H1 (cell line): ENCODE data around the gene ACSF3. TPM values are rescaled to one million over a fixed set of nuclear protein-coding genes. Genes with fewer than 3 reads are reported as not detected.

Experiments
- CTCF ChIA-PET: fragments of 300-600 bp; sonication (Branson Sonifier 250); formaldehyde crosslinking; loops from one replicate; lab custom pipeline; 2021; ENCODE audit not compliant: partially characterized antibody; lab: Charles Lee
- POLR2A ChIA-PET: fragments of 300-600 bp; sonication (Branson Sonifier 250); formaldehyde crosslinking; loops from one replicate; lab custom pipeline; 2021; ENCODE audit warnings: inconsistent platforms; ENCODE audit not compliant: partially characterized antibody; lab: Charles Lee
- DNase-seq, 2 experiments: peaks; one replicate each; pipeline versions ENCODE4 v3.0.0 to v3.0.0-alpha.2; 2010 to 2022; ENCODE audit warnings: low spot score in 2 of 2, low read depth in 1 of 2, mixed read lengths in 1 of 2
- FAIRE-seq: peaks from 2 replicates; lab custom pipeline; 2011; peaks lifted over from hg19 to GRCh38; lab: Jason Lieb, UNC
- H2AFZ ChIP-seq: 2 replicates; pipeline ENCODE4 v1.8.1; 2012; ENCODE audit warnings: low read length, inconsistent platforms
- H2AK5ac ChIP-seq: 2 replicates; pipeline ENCODE4 v1.6.1; 2013; ENCODE audit warnings: low read depth, low read length
- H2BK120ac ChIP-seq: replicated peaks from 2 replicates; pipeline ENCODE3; 2013; ENCODE audit warnings: low read depth, low read length, inconsistent platforms
- H2BK12ac ChIP-seq: 2 replicates; pipeline ENCODE4 v1.6.1; 2013; ENCODE audit warnings: low read depth, low read length
- H2BK15ac ChIP-seq: 2 replicates; pipeline ENCODE4 v1.6.1; 2013; ENCODE audit warnings: low read length
- H2BK20ac ChIP-seq: 2 replicates; pipeline ENCODE4 v1.6.1; 2013; ENCODE audit warnings: low read length
- H2BK5ac ChIP-seq: 2 replicates; pipeline ENCODE4 v1.6.1; 2013; ENCODE audit warnings: low read depth, low read length
- H3K14ac ChIP-seq: 2 replicates; pipeline ENCODE4 v1.6.1; 2013; ENCODE audit warnings: inconsistent platforms; ENCODE audit not compliant: insufficient read length
- H3K18ac ChIP-seq: 2 replicates; pipeline ENCODE4 v1.6.1; 2013; ENCODE audit warnings: low read length; ENCODE audit errors: extremely low read depth
- H3K23ac ChIP-seq: 2 replicates; pipeline ENCODE4 v1.6.1; 2013; ENCODE audit warnings: inconsistent platforms; ENCODE audit not compliant: insufficient read length
- H3K23me2 ChIP-seq: 2 replicates; pipeline ENCODE4 v1.6.1; 2013; ENCODE audit warnings: low read depth, low read length
- H3K27ac ChIP-seq: 2 replicates; pipeline ENCODE4 v1.6.1; 2011; ENCODE audit warnings: low read depth, low read length, inconsistent platforms
- H3K27me3 ChIP-seq, 4 experiments: replicated peaks in 1 of 4; 1 replicate in 1 of 4; 2 replicates in 3 of 4; pipeline versions ENCODE4 v1.6.1 to v1.8.1; 2011 to 2013; ENCODE audit warnings: low read length in 3 of 4, mild to moderate bottlenecking in 3 of 4, inconsistent platforms in 2 of 4, mixed read lengths in 2 of 4, moderate library complexity in 1 of 4; ENCODE audit not compliant: control insufficient read depth in 3 of 4, insufficient read depth in 3 of 4; ENCODE audit errors: extremely low read depth in 1 of 4
- H3K36me3 ChIP-seq, 4 experiments: 2 replicates each; pipeline versions ENCODE4 v1.6.1 to v1.8.1; 2011 to 2013; ENCODE audit warnings: mild to moderate bottlenecking in 4 of 4, low read length in 3 of 4, moderate library complexity in 2 of 4, control low read depth in 1 of 4, inconsistent platforms in 1 of 4; ENCODE audit not compliant: insufficient read depth in 4 of 4, control insufficient read depth in 2 of 4
- H3K4ac ChIP-seq: replicated peaks from 2 replicates; pipeline ENCODE3; 2013; ENCODE audit warnings: low read length, low read depth, mixed read lengths, inconsistent platforms; ENCODE audit not compliant: insufficient read length
- H3K4me1 ChIP-seq, 4 experiments: replicated peaks in 1 of 4; 1 replicate in 1 of 4; 2 replicates in 3 of 4; pipeline versions ENCODE4 v1.6.1 to v1.8.1; 2011 to 2013; ENCODE audit warnings: low read length in 3 of 4, inconsistent platforms in 2 of 4, mixed read lengths in 1 of 4; ENCODE audit not compliant: insufficient read depth in 4 of 4, control insufficient read depth in 3 of 4
- H3K4me2 ChIP-seq, 2 experiments: 2 replicates each; pipeline versions ENCODE4 v1.6.1 to v1.8.1; 2011 to 2013; ENCODE audit warnings: low read depth in 2 of 2, low read length in 2 of 2, control low read depth in 1 of 2, inconsistent platforms in 1 of 2, mild to moderate bottlenecking in 1 of 2; ENCODE audit not compliant: insufficient read depth in 1 of 2
- H3K4me3 ChIP-seq, 4 experiments: fragments of 200-600, 300-600 bp in 1 of 4; sonication (generic), shearing (Covaris generic), sonication (Bioruptor Twin) in 1 of 4; 2 replicates each; pipeline versions ENCODE4 v1.5.1 to v1.8.1; 2011 to 2016; ENCODE audit warnings: low read length in 4 of 4, low read depth in 3 of 4, control low read depth in 2 of 4, inconsistent platforms in 2 of 4, mild to moderate bottlenecking in 2 of 4, mixed read lengths in 1 of 4, moderate library complexity in 1 of 4; ENCODE audit not compliant: insufficient read depth in 2 of 4; ENCODE audit errors: extremely low read depth in 1 of 4
- H3K56ac ChIP-seq: replicated peaks from 2 replicates; pipeline ENCODE3; 2013; ENCODE audit warnings: low read depth, mild to moderate bottlenecking, mixed read lengths, low read length, inconsistent platforms; ENCODE audit not compliant: insufficient read length
- H3K79me1 ChIP-seq: 2 replicates; pipeline ENCODE4 v1.6.1; 2013; ENCODE audit warnings: low read depth, low read length, control low read depth
- H3K79me2 ChIP-seq, 2 experiments: 2 replicates each; pipeline versions ENCODE4 v1.6.1 to v1.8.1; 2012 to 2013; ENCODE audit warnings: low read length in 2 of 2, mild to moderate bottlenecking in 2 of 2, inconsistent platforms in 1 of 2; ENCODE audit not compliant: insufficient read depth in 2 of 2, control insufficient read depth in 1 of 2
- H3K9ac ChIP-seq, 4 experiments: replicated peaks in 1 of 4; 1 replicate in 1 of 4; 2 replicates in 3 of 4; pipeline versions ENCODE4 v1.6.1 to v1.8.1; 2011 to 2013; ENCODE audit warnings: low read depth in 3 of 4, low read length in 3 of 4, control low read depth in 2 of 4, mild to moderate bottlenecking in 2 of 4, moderate library complexity in 2 of 4, inconsistent platforms in 1 of 4; ENCODE audit errors: extremely low read depth in 1 of 4
- H3K9me3 ChIP-seq, 2 experiments: 2 replicates each; pipeline versions ENCODE4 v1.6.1 to v1.8.1; 2012 to 2013; ENCODE audit warnings: mild to moderate bottlenecking in 2 of 2, moderate library complexity in 2 of 2, control low read depth in 1 of 2, inconsistent platforms in 1 of 2, low read depth in 1 of 2, low read length in 1 of 2, mixed read lengths in 1 of 2; ENCODE audit not compliant: insufficient read depth in 2 of 2
- H4K20me1 ChIP-seq, 2 experiments: replicated peaks in 1 of 2; 2 replicates each; pipeline versions ENCODE3 to v1.8.1; 2011 to 2013; ENCODE audit warnings: inconsistent platforms in 2 of 2, low read length in 2 of 2, mild to moderate bottlenecking in 1 of 2; ENCODE audit not compliant: insufficient read depth in 2 of 2, control insufficient read depth in 1 of 2
- H4K5ac ChIP-seq: 2 replicates; pipeline ENCODE4 v1.6.1; 2013; ENCODE audit warnings: low read length, low read depth, mixed read lengths, inconsistent platforms; ENCODE audit not compliant: insufficient read length
- H4K8ac ChIP-seq: 2 replicates; pipeline ENCODE4 v1.8.0; 2013; ENCODE audit warnings: mild to moderate bottlenecking, moderate library complexity, low read length, inconsistent platforms; ENCODE audit not compliant: insufficient read depth; ENCODE audit errors: extremely low read depth
- H4K91ac ChIP-seq: replicated peaks from 2 replicates; pipeline ENCODE3; 2013; ENCODE audit warnings: low read length, mixed read lengths, inconsistent platforms; ENCODE audit not compliant: insufficient read length
- CBX5 ChIP-seq: fragments of 300-800, 300-1000 bp; sonication (generic); IDR thresholded peaks from 2 replicates; pipeline ENCODE4 v1.7.1; 2016; ENCODE audit warnings: antibody characterized with exemption, low read length, low read depth
- CEBPB ChIP-seq: IDR thresholded peaks from 2 replicates; pipeline ENCODE4 v1.6.1; 2012; ENCODE audit warnings: low read depth, low read length
- CHD1 ChIP-seq: IDR thresholded peaks from 2 replicates; pipeline ENCODE4 v1.6.1; 2012; ENCODE audit warnings: low read depth, low read length, improper control_type of control experiment
- CTCF ChIP-seq, 3 experiments: IDR thresholded peaks; 1 replicate in 2 of 3; 2 replicates in 1 of 3; pipeline versions ENCODE4 v1.5.1 to v1.6.1; 2011; ENCODE audit warnings: low read length in 3 of 3, mild to moderate bottlenecking in 3 of 3, inconsistent platforms in 2 of 3, low read depth in 1 of 3, moderate library complexity in 1 of 3; ENCODE audit not compliant: insufficient read depth in 1 of 3; ENCODE audit errors: control extremely low read depth in 1 of 3
- JUND ChIP-seq: IDR thresholded peaks from 2 replicates; pipeline ENCODE4 v1.6.1; 2011; ENCODE audit warnings: mild to moderate bottlenecking, improper control_type of control experiment, low read length
- NANOG ChIP-seq: IDR thresholded peaks from 2 replicates; pipeline ENCODE4 v1.6.1; 2011; ENCODE audit warnings: low read length, low read depth, mild to moderate bottlenecking, inconsistent platforms; ENCODE audit not compliant: insufficient read depth, poor library complexity, severe bottlenecking
- RNF2 ChIP-seq: fragments of 200-900, 300-1000 bp; sonication (generic); IDR thresholded peaks from 2 replicates; pipeline ENCODE4 v1.7.1; 2016; ENCODE audit warnings: borderline replicate concordance, low read depth, mild to moderate bottlenecking, antibody characterized with exemption, low read length; ENCODE audit not compliant: poor library complexity, severe bottlenecking; ENCODE audit errors: missing control alignments
- SIRT6 ChIP-seq: IDR thresholded peaks from one replicate; pipeline ENCODE4 v1.7.1; 2012; ENCODE audit warnings: low read length, inconsistent platforms
- TAF1 ChIP-seq: IDR thresholded peaks from 2 replicates; pipeline ENCODE4 v1.6.1; 2011; ENCODE audit warnings: mild to moderate bottlenecking, low read depth, low read length
- TBP ChIP-seq: IDR thresholded peaks from 2 replicates; pipeline ENCODE4 v1.6.1; 2011; ENCODE audit warnings: low read depth, low read length, improper control_type of control experiment
- WGBS, 2 experiments: shearing (Covaris generic) in 1 of 2; methylation state at CpG; one replicate each; pipeline versions ENCODE4 v1.1.6 to v1.1.7; 2013 to 2015; ENCODE audit warnings: low lambda C conversion rate in 2 of 2, mixed read lengths in 2 of 2, inconsistent platforms in 1 of 2, low coverage in 1 of 2, missing lambda C conversion rate in 1 of 2; ENCODE audit not compliant: insufficient replicate concordance in 2 of 2, insufficient coverage in 1 of 2, insufficient read length in 1 of 2; ENCODE audit errors: extremely low coverage in 1 of 2, missing lambda C conversion rate in 1 of 2; 5-methylcytosine and 5-hydroxymethylcytosine counted together
- polyA plus RNA-seq, 7 experiments: library from polyadenylated mRNA; depleted of rRNA in 3 of 7; stranded (reverse) in 5 of 7; unstranded in 2 of 7; fragments of >200 nt in 5 of 7; fragments of 200-250 nt in 2 of 7; gene quantifications; 1 replicate in 5 of 7; 2 replicates in 1 of 7; 4 replicates in 1 of 7; pipeline versions ENCODE4 v1.2.1 to v1.2.3, GENCODE V29; 2011 to 2013; ENCODE audit warnings: missing spikeins in 2 of 7, mixed read lengths in 2 of 7
- total RNA-seq: library from RNA; stranded (reverse); fragmentation: NEBNext Ultra II Directional; extraction: Animal tissue kit (Norgen Biotek cat#: 25700); gene quantifications from 2 replicates; pipeline ENCODE4 v1.2.1, GENCODE V29; 2021

Gene ACSF3
- total and polyA plus RNA-seq, 2 of the 8 experiments (the other 6 are each of a cell fraction or from before 2014, with no cell fraction given) = 15.6 to 22.9 TPM

GRCh38 chr16:89117227-89117974, 23.7 kb downstream of the ACSF3 start:
- DNase-seq = no peak
- H3K4me2 ChIP-seq = no peak overlapping the region
- TF ChIP-seq SIRT6 (no peak), NANOG (no peak), CHD1 (no peak), CTCF (IDR thresholded peaks at IDR 0.05; ENCODE audit: control extremely low read depth in 1 of 3, insufficient read depth in 1 of 3, low read depth in 1 of 3, low read length in 3 of 3) (no peak), JUND (no peak), CEBPB (no peak), CBX5 (no peak), RNF2 (no peak), TAF1 (no peak), TBP (no peak)

More at GRCh38 chr16:89117227-89117974, 23.7 kb downstream of the ACSF3 start:
- Histone ChIP-seq H2AFZ (no peak overlapping the region), H3K18ac (no peak overlapping the region), H3K9me3 (no peaks in the 10 kb centered on the region), H3K27ac (no peak overlapping the region), H3K56ac (peak overlapping the region; percentile 46), H2BK12ac (no peak overlapping the region), H3K9ac (no peak overlapping the region), H3K4me3 (no peak overlapping the region), H2BK5ac (no peak overlapping the region), H3K36me3 (peaks cover 0 to 18% (median 11%) of the 10 kb centered on the region in 4 experiments; a peak in 5 of 8 replicates), H2AK5ac (no peak overlapping the region), H3K27me3 (no peaks in the 10 kb centered on the region), H3K4me1 (peaks cover 0 to 10% (median 3%) of the 10 kb centered on the region in 4 experiments; a peak in 2 of 7 replicates), H4K5ac (no peak overlapping the region), H3K14ac (no peak overlapping the region), H3K79me1 (no peaks in the 10 kb centered on the region; the same call in 1 of the 2 replicates), H3K79me2 (no peaks in the 10 kb centered on the region), H2BK15ac (no peak overlapping the region), H2BK20ac (no peak overlapping the region), H3K4ac (no peak overlapping the region), H4K91ac (no peak overlapping the region), H4K8ac (no peak overlapping the region), H3K23me2 (no peaks in the 10 kb centered on the region), H3K23ac (no peak overlapping the region), H2BK120ac (no peak overlapping the region), H4K20me1 (peaks cover 0 to 9% of the 10 kb centered on the region in 2 experiments)
- FAIRE-seq = no peak
- CTCF ChIA-PET = interaction anchor here (0.6 kb wide), 1 partner anchor 150 kb away, joined by 3 read pairs; no protein-coding TSS in a partner anchor
- POLR2A ChIA-PET = interaction anchor here (4.0 kb wide), 1 partner anchor 13 kb away, joined by 12 read pairs; no protein-coding TSS in a partner anchor
- WGBS, 2 experiments = 88% methylated on average over 24 of the region's 27 CpGs; no CpG with 5 or more reads in 1 of the 2 experiments
